ENCODE data around the gene CNN2. TPM values are rescaled to one million over a fixed set of nuclear protein-coding genes. Genes with fewer than 3 reads are reported as not detected.
A peak's percentile ranks its signal among the peaks of the same experiment; 100 is the strongest.

The CNN2 gene
- total and polyA plus RNA-seq, 9 of the 15 experiments (the other 6 are each of a cell fraction or from before 2014, with no cell fraction given), result 12.1 to 174 (median 52.7) TPM

DNA sequence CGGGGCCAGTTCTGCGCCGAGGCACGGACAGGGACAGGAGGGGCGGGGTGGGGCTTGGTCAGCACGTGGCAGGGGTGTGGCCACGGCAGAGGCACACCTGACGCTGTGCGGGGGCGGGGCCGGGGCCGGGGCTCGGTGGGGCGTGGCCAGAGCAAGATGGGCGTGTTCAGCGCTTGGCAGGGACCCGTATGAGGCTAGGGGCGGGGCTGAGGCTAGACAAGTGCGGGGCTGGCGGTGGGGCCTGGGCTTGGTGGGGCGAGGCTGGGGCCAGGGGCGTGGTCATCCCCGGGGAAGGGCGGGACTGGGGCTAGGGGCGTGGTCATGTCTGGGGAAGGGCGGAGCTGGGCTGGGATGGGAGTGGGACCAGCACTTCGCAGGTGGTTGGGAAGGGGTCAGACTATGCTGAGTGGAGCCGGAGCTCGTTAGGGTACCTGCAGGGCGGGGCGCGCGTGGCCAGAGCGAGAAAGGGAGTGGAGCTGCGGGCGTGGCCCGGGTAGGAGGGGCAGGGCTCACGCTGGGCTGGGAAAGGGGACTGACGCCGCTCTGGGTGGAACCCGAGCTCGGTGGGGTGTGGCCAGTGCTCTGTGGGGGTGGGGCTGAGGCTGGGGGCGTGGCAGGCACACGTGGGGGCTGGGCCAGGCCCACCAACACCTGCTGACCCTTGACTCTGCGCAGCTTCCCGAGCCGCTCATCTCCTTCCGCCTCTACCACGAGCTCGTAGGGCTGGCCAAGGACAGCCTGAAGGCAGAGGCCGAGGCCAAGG lies 55.9 kb downstream of the CNN2 start (continued):
- TF ChIP-seq PREB (CRISPR knock-in tag; IDR thresholded peaks at IDR 0.05), result no peak
- peak; percentile 96 for TF ChIP-seq SP1 (CRISPR knock-in tag; IDR thresholded peaks at IDR 0.05)
- no peak for TF ChIP-seq SMC3 (conservative IDR thresholded peaks at IDR 0.05; ENCODE audit: insufficient read depth, low read depth, low read length)
- no peak for TF ChIP-seq CAMTA2 (CRISPR knock-in tag; conservative IDR thresholded peaks at IDR 0.05)
- no peak for TF ChIP-seq SRSF7 (optimal IDR thresholded peaks at IDR 0.05; ENCODE audit: low read depth, low read length)
- TF ChIP-seq BHLHE40 (IDR thresholded peaks at IDR 0.05; ENCODE audit: low read length), result peak; percentile 93
- no peak for TF ChIP-seq HSF4 (CRISPR knock-in tag; IDR thresholded peaks at IDR 0.05; ENCODE audit: borderline replicate concordance)
- no peak for TF ChIP-seq ZBTB5 (IDR thresholded peaks at IDR 0.05)
- TF ChIP-seq, protein P1, sequence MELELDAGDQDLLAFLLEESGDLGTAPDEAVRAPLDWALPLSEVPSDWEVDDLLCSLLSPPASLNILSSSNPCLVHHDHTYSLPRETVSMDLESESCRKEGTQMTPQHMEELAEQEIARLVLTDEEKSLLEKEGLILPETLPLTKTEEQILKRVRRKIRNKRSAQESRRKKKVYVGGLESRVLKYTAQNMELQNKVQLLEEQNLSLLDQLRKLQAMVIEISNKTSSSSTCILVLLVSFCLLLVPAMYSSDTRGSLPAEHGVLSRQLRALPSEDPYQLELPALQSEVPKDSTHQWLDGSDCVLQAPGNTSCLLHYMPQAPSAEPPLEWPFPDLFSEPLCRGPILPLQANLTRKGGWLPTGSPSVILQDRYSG (tag; conservative IDR thresholded peaks at IDR 0.05; ENCODE audit: low read depth), result no peak
- TF ChIP-seq, protein P2, sequence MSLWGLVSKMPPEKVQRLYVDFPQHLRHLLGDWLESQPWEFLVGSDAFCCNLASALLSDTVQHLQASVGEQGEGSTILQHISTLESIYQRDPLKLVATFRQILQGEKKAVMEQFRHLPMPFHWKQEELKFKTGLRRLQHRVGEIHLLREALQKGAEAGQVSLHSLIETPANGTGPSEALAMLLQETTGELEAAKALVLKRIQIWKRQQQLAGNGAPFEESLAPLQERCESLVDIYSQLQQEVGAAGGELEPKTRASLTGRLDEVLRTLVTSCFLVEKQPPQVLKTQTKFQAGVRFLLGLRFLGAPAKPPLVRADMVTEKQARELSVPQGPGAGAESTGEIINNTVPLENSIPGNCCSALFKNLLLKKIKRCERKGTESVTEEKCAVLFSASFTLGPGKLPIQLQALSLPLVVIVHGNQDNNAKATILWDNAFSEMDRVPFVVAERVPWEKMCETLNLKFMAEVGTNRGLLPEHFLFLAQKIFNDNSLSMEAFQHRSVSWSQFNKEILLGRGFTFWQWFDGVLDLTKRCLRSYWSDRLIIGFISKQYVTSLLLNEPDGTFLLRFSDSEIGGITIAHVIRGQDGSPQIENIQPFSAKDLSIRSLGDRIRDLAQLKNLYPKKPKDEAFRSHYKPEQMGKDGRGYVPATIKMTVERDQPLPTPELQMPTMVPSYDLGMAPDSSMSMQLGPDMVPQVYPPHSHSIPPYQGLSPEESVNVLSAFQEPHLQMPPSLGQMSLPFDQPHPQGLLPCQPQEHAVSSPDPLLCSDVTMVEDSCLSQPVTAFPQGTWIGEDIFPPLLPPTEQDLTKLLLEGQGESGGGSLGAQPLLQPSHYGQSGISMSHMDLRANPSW (CRISPR knock-in tag; IDR thresholded peaks at IDR 0.05), result no peak
- no peak for TF ChIP-seq E4F1 (CRISPR knock-in tag; IDR thresholded peaks at IDR 0.05; ENCODE audit: borderline replicate concordance)
- TF ChIP-seq POLR3G (IDR thresholded peaks at IDR 0.05; ENCODE audit: extremely low read depth, insufficient read length, insufficient replicate concordance), result no peak
- TF ChIP-seq TCF3 (CRISPR knock-in tag; IDR thresholded peaks at IDR 0.05), result no peak
- no peak for TF ChIP-seq DACH1 (IDR thresholded peaks at IDR 0.05; ENCODE audit: partially characterized antibody)
- no peak for TF ChIP-seq LCOR (CRISPR knock-in tag; IDR thresholded peaks at IDR 0.05)
- TF ChIP-seq PCBP2 (IDR thresholded peaks at IDR 0.05; ENCODE audit: low read depth, low read length, poor library complexity, severe bottlenecking), result no peak
